ENCODE data around the gene SERHL2. TPM values are rescaled to one million over a fixed set of nuclear protein-coding genes. Genes with fewer than 3 reads are reported as not detected.
"Not testable (repeated sequence)": the region's sequence is repeated elsewhere in the genome, so short reads cannot be mapped to it uniquely, and the experiment has no call there.

SERHL2 gene, protein sequence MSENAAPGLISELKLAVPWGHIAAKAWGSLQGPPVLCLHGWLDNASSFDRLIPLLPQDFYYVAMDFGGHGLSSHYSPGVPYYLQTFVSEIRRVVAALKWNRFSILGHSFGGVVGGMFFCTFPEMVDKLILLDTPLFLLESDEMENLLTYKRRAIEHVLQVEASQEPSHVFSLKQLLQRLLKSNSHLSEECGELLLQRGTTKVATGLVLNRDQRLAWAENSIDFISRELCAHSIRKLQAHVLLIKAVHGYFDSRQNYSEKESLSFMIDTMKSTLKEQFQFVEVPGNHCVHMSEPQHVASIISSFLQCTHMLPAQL
- total RNA-seq (10 to 100 TPM in 1 of 9 donors, 1 to 10 TPM in 8; 1.1 to 11.6 (median 6.0) TPM), polyA plus RNA-seq (1 to 10 TPM; 3.4 to 5.8 (median 5.3) TPM)
- long read RNA-seq, donor 1, result 0 reads
- long read RNA-seq, donor 2, partial matches to known transcripts, result 0 of 13 reads
- long read RNA-seq, donor 2, other reads (novel, unspliced or antisense), result 13 of 13 reads
- long read RNA-seq, donor 3, partial matches to known transcripts, result 12 of 48 reads
- long read RNA-seq, donor 3, other reads (novel, unspliced or antisense), result 36 of 48 reads
- long read RNA-seq, donor 4, result 0 reads
- long read RNA-seq, donor 5, partial matches to known transcripts, result 0 of 2 reads
- long read RNA-seq, donor 5, other reads (novel, unspliced or antisense), result 2 of 2 reads
- long read RNA-seq, donor 6, result 0 reads
- long read RNA-seq, donor 7, partial matches to known transcripts, result 7 of 21 reads
- long read RNA-seq, donor 7, other reads (novel, unspliced or antisense), result 14 of 21 reads
- long read RNA-seq, donor 8, result 0 reads
- long read RNA-seq, donor 9, partial matches to known transcripts, result 8 of 8 reads
- long read RNA-seq, donor 9, other reads (novel, unspliced or antisense), result 0 of 8 reads
- long read RNA-seq, donor 10, partial matches to known transcripts, result 5 of 11 reads
- long read RNA-seq, donor 10, other reads (novel, unspliced or antisense), result 6 of 11 reads

DNA sequence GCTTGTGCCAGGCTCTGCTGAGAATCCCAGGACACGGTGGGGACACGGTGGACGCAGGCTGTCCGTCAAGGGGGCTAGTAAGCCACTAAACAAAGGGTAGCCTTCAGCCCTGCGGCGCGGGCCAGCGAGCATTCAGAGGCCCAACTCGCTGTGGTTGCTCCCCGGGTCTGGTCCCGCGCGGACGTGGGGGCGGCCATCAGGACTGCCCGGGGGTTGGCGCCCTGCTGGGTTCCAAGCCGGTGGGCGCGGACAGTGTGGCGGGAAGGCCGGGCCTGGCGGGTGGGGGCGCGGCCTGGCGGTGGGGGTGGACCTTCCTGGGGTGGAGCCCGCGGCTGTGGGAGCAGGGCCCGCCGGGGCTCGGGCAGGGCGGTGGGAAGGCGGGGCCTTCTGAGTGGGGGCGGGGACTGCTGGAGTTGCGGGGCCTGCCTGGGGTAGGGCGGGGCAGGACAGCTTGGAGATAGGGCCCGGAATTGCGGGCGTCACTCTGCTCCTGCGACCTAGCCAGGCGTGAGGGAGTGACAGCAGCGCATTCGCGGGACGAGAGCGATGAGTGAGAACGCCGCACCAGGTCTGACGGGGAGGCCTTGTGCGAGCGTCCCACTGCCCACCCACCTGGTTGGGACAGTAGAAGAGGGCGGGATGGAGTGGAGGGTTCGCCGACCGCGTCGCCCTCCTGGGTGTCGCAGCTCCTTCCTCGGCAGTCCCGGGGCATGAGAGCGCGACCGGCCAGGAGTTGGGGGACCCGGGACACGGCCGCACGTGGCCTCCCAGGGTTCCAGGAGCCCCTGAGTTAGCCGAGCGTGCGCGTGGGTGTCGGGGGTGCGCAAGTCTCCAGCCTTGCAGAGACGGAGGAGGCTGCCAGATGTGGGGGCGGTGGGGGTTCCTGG, at the start of gene SERHL2:
Gene SERHL2 (plus strand): TSS at position 482 of the 887 bp plus-strand sequence. CDS start 65 bp downstream, at position 547.
- Histone ChIP-seq H3K9me3 (replicated peaks in 1 of 3) (no peaks in the 10 kb centered on the region), H3K27ac (peak within 1 kb of the TSS in 1 of 5 donors; percentile 52), H3K4me1 (replicated peaks in 1 of 2) (peaks cover 0 to 9% of the 10 kb centered on the region in 2 donors), H3K27me3 (no peaks in the 10 kb centered on the region), H3K36me3 (replicated peaks in 1 of 2) (no peaks in the 10 kb centered on the region), H3K4me3 (peak within 1 kb of the TSS in 3 of 4 donors; percentile 7 to 61 (median 50))
- intact Hi-C loops (cut with DNase I), result no loop called here
- TF ChIP-seq, protein P1, sequence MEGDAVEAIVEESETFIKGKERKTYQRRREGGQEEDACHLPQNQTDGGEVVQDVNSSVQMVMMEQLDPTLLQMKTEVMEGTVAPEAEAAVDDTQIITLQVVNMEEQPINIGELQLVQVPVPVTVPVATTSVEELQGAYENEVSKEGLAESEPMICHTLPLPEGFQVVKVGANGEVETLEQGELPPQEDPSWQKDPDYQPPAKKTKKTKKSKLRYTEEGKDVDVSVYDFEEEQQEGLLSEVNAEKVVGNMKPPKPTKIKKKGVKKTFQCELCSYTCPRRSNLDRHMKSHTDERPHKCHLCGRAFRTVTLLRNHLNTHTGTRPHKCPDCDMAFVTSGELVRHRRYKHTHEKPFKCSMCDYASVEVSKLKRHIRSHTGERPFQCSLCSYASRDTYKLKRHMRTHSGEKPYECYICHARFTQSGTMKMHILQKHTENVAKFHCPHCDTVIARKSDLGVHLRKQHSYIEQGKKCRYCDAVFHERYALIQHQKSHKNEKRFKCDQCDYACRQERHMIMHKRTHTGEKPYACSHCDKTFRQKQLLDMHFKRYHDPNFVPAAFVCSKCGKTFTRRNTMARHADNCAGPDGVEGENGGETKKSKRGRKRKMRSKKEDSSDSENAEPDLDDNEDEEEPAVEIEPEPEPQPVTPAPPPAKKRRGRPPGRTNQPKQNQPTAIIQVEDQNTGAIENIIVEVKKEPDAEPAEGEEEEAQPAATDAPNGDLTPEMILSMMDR (IDR thresholded peaks at IDR 0.05), result no peak
- peak; percentile 26 to 62 for TF ChIP-seq POLR2A (IDR thresholded peaks at IDR 0.05)
- peak; percentile 83 to 93 (median 90) for DNase-seq
- 1 to 4% (median 2%) methylated on average over 17 to 75 of the region's 75 CpGs for WGBS, 4 donors

DNA sequence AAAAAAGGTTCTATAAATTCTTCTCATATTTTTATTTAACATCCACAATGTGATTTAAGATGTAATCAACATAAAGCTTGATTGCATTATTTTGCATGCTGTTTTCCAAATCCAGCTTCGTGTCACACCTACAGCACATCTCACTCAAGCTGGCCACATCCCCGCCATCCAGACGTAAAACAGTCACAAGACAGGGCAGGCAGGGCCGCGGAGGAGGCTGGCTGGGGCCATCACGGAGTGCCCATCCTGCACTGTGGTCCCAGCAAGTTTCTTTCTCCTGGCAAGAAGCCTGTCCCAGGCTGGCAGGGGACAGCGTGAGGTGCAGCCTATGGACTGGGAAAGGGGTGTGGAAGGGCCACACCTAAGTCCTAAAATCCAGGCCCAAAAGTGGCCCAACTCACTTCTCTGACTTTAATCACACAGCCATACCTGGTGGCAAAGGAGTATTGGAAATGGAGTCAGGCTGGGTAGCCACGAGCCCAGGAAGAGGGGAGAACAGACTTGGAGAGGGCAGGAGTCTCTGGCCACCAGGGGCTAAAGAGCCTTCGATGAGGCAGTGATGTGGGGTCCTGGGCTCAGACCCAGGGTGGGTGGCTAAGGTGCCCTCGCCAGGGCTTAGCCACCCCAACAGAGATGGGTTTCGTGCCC, 45.3 kb upstream of the SERHL2 start:
- WGBS, 4 donors, result 46 to 78% (median 50%) methylated on average over 8 to 11 of the region's 11 CpGs

DNA sequence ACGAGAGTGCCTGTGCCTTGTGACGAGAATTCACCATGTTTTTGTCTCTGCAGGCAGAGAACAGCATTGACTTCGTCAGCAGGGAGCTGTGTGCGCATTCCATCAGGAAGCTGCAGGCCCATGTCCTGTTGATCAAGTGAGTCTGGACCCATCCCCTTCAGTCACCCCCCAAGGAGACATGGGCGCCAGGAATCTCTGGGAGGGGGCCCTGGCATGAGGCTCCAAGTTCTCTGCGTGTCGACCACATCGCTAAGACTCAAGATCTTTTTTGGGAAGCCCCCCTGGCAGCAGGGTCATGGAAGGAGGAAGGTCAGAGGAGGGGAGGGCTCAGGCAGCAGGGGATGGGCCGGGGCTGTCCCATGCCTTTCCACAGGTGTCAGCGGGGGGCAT, 44.8 kb upstream of the SERHL2 start:
- DNase-seq; H3K27me3 ChIP-seq; H3K4me3 ChIP-seq; H3K4me1 ChIP-seq (replicated peaks in 1 of 2); H3K27ac ChIP-seq; H3K9me3 ChIP-seq (replicated peaks in 1 of 3); intact Hi-C loops (cut with DNase I): not testable (repeated sequence)
- H3K36me3 ChIP-seq (replicated peaks in 1 of 2), result peaks cover 0 to 12% of the 10 kb centered on the region in 2 donors
- 54 to 100% (median 62%) methylated on average over 1 to 10 of the region's 10 CpGs for WGBS, 4 donors

More for the DNA sequence above, 45.3 kb upstream of the SERHL2 start:
- H3K36me3 ChIP-seq (replicated peaks in 1 of 2), result peaks cover 0 to 12% of the 10 kb centered on the region in 2 donors
- intact Hi-C loops (cut with DNase I); H3K4me1 ChIP-seq (replicated peaks in 1 of 2); H3K9me3 ChIP-seq (replicated peaks in 1 of 3); H3K27me3 ChIP-seq; DNase-seq; H3K27ac ChIP-seq; H3K4me3 ChIP-seq: not testable (repeated sequence)

DNA sequence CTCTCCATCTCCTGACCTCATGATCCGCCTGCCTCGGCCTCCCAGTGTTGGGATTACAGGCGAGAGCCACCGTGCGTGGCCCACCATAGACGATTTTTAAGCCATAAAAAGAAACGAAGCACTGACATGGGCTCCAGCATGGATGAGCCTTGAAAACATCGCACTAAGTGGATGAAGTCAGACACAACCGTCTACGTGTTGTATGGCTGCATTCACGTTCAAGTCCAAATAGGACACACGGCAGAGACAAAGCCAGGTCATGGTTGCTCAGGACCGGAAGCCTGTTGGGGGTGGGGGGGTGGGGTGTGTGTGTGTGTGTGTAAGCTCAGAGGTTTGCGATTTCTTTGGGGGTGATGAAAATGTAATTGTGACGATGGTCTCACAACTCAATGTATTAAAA, 44.2 kb upstream of the SERHL2 start:
- intact Hi-C loops (cut with DNase I), result no loop called here
- no peak overlapping the region for H3K27ac ChIP-seq
- no peaks in the 10 kb centered on the region for H3K27me3 ChIP-seq
- TF ChIP-seq POLR2A (IDR thresholded peaks at IDR 0.05), result no peak
- TF ChIP-seq, protein P1 (IDR thresholded peaks at IDR 0.05), result no peak
- no peaks in the 10 kb centered on the region for H3K4me1 ChIP-seq (replicated peaks in 1 of 2)
- DNase-seq, result no peak
- H3K4me3 ChIP-seq, result no peak overlapping the region
- H3K36me3 ChIP-seq (replicated peaks in 1 of 2), result peaks cover 0 to 12% of the 10 kb centered on the region in 2 donors
- H3K9me3 ChIP-seq (replicated peaks in 1 of 3), result no peaks in the 10 kb centered on the region
- WGBS, 4 donors, result 63 to 75% (median 69%) methylated on average over 6 to 15 of the region's 15 CpGs
